ENCODE measurements around the gene PLA2G15. TPM values are rescaled to one million over a fixed set of nuclear protein-coding genes. Genes with fewer than 3 reads are reported as not detected.

Gene PLA2G15
- 20.9 and 38.4 TPM in 2 replicates for total RNA-seq

GRCh38 chr16:68244903-68245853 lies at the start of gene PLA2G15:
TSS of gene PLA2G15 (plus strand) at chr16:68245373. CDS start at chr16:68245427, 54 bp downstream.

DNA sequence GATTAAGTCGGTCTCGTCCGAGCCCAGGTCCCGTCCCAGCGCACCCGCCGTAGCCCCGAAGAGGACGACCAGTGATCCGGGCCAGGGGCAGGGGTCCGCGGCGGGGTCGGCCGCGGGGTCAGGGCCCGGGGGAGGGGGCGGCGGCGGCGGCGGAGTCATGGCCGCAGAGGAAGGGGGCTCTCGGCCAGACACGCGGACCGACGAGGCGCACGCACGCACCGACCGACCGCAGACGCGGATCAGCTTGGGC lies 9.4 kb upstream of the PLA2G15 start, which contains the start of gene ESRP2:
Gene ESRP2 (minus strand): TSS at position 241 of the 250 bp plus-strand sequence. CDS start 82 bp downstream, at position 159.

DNA sequence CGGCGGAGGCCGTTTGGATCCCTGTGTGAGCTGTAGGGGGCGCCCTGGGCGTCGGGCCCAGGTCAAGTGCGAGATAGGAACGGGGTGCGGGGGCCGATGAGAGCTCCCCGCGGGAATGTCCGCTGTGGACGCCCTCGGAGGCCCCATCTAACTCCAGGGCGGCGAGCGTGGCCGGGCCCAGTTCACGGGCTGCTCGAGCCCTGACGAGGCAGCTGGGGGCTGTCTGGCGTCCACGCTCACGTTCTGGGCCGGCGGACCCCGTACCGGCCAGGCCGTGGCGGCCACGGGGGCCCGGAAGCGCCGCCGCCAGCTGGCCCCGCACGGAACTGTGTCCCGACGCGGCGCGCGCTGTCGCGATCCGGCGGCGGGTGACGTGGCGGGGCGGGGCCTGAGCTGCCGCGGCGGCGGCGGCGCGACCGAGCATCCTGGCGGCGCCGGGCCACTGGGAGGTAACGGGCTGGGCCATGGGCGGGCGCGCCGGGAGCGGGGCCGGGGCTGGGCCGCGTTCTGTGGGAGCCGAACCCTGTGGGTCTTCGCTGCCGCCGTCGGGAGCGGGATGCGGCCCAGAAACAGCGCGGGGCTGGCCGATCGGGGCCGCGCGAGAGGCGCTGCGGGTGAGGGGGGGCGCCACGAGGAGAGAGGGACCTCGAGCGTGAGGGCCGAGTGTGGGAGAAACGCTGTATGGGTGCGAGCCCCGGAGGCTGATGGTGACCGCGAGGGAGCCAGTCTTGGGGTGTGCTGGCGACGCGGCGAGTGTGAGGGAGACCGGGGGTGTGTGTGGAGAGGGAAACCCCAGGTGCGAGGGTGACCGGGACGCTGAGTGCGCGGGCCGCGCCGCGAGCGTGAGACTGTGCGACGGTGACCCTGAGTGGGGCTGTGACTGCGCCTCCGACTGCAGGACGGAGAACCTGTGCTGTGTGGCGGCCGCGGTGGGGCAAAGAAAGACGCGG lies 19.2 kb downstream of the PLA2G15 start, which contains the start of gene SLC7A6:
Gene SLC7A6 (plus strand): TSS at position 399 of the 950 bp plus-strand sequence. CDS start 10,201 bp downstream, outside the sequence.

Other genes with a start within 250 kb of the PLA2G15 start
- not detected in 2 replicates for gene DPEP2, start 245.9 kb upstream of the PLA2G15 start, total RNA-seq
- gene DPEP2NB, start 229.5 kb upstream of the PLA2G15 start, total RNA-seq: not detected in 2 replicates
- gene DDX28, start 222.1 kb upstream of the PLA2G15 start, total RNA-seq: 10.6 and 11.2 TPM in 2 replicates
- 17.7 and 22.5 TPM in 2 replicates for gene DUS2, start 222.1 kb upstream of the PLA2G15 start, total RNA-seq
- 15.2 and 16.5 TPM in 2 replicates for gene NFATC3, start 160.0 kb upstream of the PLA2G15 start, total RNA-seq
- 6.2 and 9.0 TPM in 2 replicates for gene ESRP2, start 9.2 kb upstream of the PLA2G15 start, total RNA-seq
- gene SLC7A6, start 19.2 kb downstream of the PLA2G15 start, total RNA-seq: 14.2 and 21.0 TPM in 2 replicates
- gene SLC7A6OS, start 65.6 kb downstream of the PLA2G15 start, total RNA-seq: 7.4 and 7.7 TPM in 2 replicates
- gene PRMT7, start 65.6 kb downstream of the PLA2G15 start, total RNA-seq: 31.1 and 40.1 TPM in 2 replicates
- under 0.01 and 0.76 TPM in 2 replicates for gene SMPD3, start 203.1 kb downstream of the PLA2G15 start, total RNA-seq

Measured in mesangial cell (primary cell).